Trophoblast cell (in vitro differentiated cells and primary cell): ENCODE results near the gene TAF11.
A peak's percentile ranks its signal among the peaks of the same experiment; 100 is the strongest.

Experiments
- DNase-seq, 2 donors: peaks; one replicate each; pipeline ENCODE4 v3.0.0-alpha.2; 2016
- H2AFZ ChIP-seq: 2 replicates; pipeline ENCODE4 v1.6.1; 2013; ENCODE audit warnings: low read length, moderate library complexity, mild to moderate bottlenecking; ENCODE audit not compliant: insufficient read depth, poor library complexity
- H2AK5ac ChIP-seq: 2 replicates; pipeline ENCODE4 v1.6.1; 2013; ENCODE audit warnings: mild to moderate bottlenecking, low read length
- H2BK120ac ChIP-seq: 2 replicates; pipeline ENCODE4 v1.6.1; 2013; ENCODE audit warnings: low read length, mild to moderate bottlenecking, moderate library complexity; ENCODE audit not compliant: insufficient read depth, poor library complexity
- H2BK12ac ChIP-seq: 2 replicates; pipeline ENCODE4 v1.6.1; 2013; ENCODE audit warnings: mild to moderate bottlenecking, low read length, moderate library complexity
- H2BK5ac ChIP-seq: 2 replicates; pipeline ENCODE4 v1.6.1; 2013; ENCODE audit warnings: low read length, low read depth, moderate library complexity, mild to moderate bottlenecking; ENCODE audit not compliant: poor library complexity
- H3K14ac ChIP-seq: 2 replicates; pipeline ENCODE4 v1.6.1; 2013; ENCODE audit warnings: mild to moderate bottlenecking, low read length
- H3K18ac ChIP-seq: 2 replicates; pipeline ENCODE4 v1.6.1; 2013; ENCODE audit warnings: mild to moderate bottlenecking, low read length
- H3K23ac ChIP-seq: 2 replicates; pipeline ENCODE4 v1.6.1; 2013; ENCODE audit warnings: low read length
- H3K27ac ChIP-seq: 2 replicates; pipeline ENCODE4 v1.5.1; 2013; ENCODE audit warnings: low read depth, mild to moderate bottlenecking, inconsistent platforms, low read length, moderate library complexity
- H3K27me3 ChIP-seq: 2 replicates; pipeline ENCODE4 v1.6.1; 2013; ENCODE audit warnings: inconsistent platforms, mild to moderate bottlenecking, low read length, moderate library complexity; ENCODE audit not compliant: insufficient read depth
- H3K36me3 ChIP-seq, 2 experiments: 1 replicate in 1 of 2; 2 replicates in 1 of 2; pipeline ENCODE4 v1.6.1; 2013; ENCODE audit warnings: low read length in 2 of 2, mild to moderate bottlenecking in 2 of 2, moderate library complexity in 1 of 2; ENCODE audit not compliant: insufficient read depth in 2 of 2, control insufficient read depth in 1 of 2
- H3K4ac ChIP-seq: 2 replicates; pipeline ENCODE4 v1.6.1; 2013; ENCODE audit warnings: low read depth, mild to moderate bottlenecking, low read length, moderate library complexity
- H3K4me1 ChIP-seq, 2 experiments: 1 replicate in 1 of 2; 2 replicates in 1 of 2; pipeline ENCODE4 v1.6.1; 2013; ENCODE audit warnings: low read length in 2 of 2, mild to moderate bottlenecking in 2 of 2, moderate library complexity in 1 of 2; ENCODE audit not compliant: insufficient read depth in 2 of 2, control insufficient read depth in 1 of 2
- H3K4me2 ChIP-seq: 2 replicates; pipeline ENCODE4 v1.6.1; 2013; ENCODE audit warnings: inconsistent platforms, mild to moderate bottlenecking, low read length, moderate library complexity
- H3K4me3 ChIP-seq: 2 replicates; pipeline ENCODE4 v1.5.1; 2013; ENCODE audit warnings: mild to moderate bottlenecking, low read depth, low read length, inconsistent platforms
- H3K79me1 ChIP-seq: one replicate; pipeline ENCODE4 v1.6.1; 2013; ENCODE audit warnings: low read length
- H3K79me2 ChIP-seq: 2 replicates; pipeline ENCODE4 v1.6.1; 2013; ENCODE audit warnings: low read length, mild to moderate bottlenecking; ENCODE audit not compliant: control insufficient read depth, insufficient read depth, poor library complexity
- H3K9ac ChIP-seq: 2 replicates; pipeline ENCODE4 v1.6.1; 2013; ENCODE audit warnings: mild to moderate bottlenecking, low read length
- H3K9me3 ChIP-seq: 2 replicates; pipeline ENCODE4 v1.6.1; 2013; ENCODE audit warnings: low read depth, mild to moderate bottlenecking, control low read depth, inconsistent platforms, low read length; ENCODE audit not compliant: insufficient read depth
- H4K12ac ChIP-seq: 2 replicates; pipeline ENCODE4 v1.6.1; 2013; ENCODE audit warnings: low read depth, mild to moderate bottlenecking, low read length, moderate library complexity
- H4K8ac ChIP-seq: 2 replicates; pipeline ENCODE4 v1.6.1; 2013; ENCODE audit warnings: low read depth, mild to moderate bottlenecking, low read length, moderate library complexity
- H4K91ac ChIP-seq: one replicate; pipeline ENCODE4 v1.6.1; 2013; ENCODE audit warnings: low read depth, mild to moderate bottlenecking, low read length, moderate library complexity
- WGBS: extraction: QIAGEN DNeasy Blood & Tissue Kit; methylation state at CpG from one replicate; pipeline ENCODE4 v1.1.7; 2013; ENCODE audit warnings: missing lambda C conversion rate; ENCODE audit not compliant: insufficient read length, insufficient coverage; ENCODE audit errors: extremely low coverage; 5-methylcytosine and 5-hydroxymethylcytosine counted together

Gene TAF11

GRCh38 chr6:34929241-34929978, 41.6 kb upstream of the TAF11 start:
- no peak overlapping the region for H3K9ac ChIP-seq
- H3K27me3 ChIP-seq, result no peaks in the 10 kb centered on the region
- no peak for DNase-seq
- H3K27ac ChIP-seq, result no peak overlapping the region
- no peak overlapping the region for H2BK120ac ChIP-seq
- no peak overlapping the region for H2BK5ac ChIP-seq
- H2BK12ac ChIP-seq, result no peak overlapping the region
- no peaks in the 10 kb centered on the region for H3K79me1 ChIP-seq
- H2AFZ ChIP-seq, result no peak overlapping the region
- no peaks in the 10 kb centered on the region for H3K79me2 ChIP-seq
- H3K23ac ChIP-seq, result no peak overlapping the region
- H3K4me3 ChIP-seq, result no peak overlapping the region
- no peak overlapping the region for H4K91ac ChIP-seq
- no peak overlapping the region for H3K4ac ChIP-seq
- no CpG with 5 or more reads among the region's 4 CpGs for WGBS
- no peak overlapping the region for H2AK5ac ChIP-seq
- no peaks in the 10 kb centered on the region for H3K9me3 ChIP-seq
- H4K12ac ChIP-seq, result no peak overlapping the region
- H3K36me3 ChIP-seq, result no peaks in the 10 kb centered on the region
- no peak overlapping the region for H4K8ac ChIP-seq
- no peak overlapping the region for H3K14ac ChIP-seq
- H3K18ac ChIP-seq, result no peak overlapping the region
- no peak overlapping the region for H3K4me2 ChIP-seq
- no peaks in the 10 kb centered on the region for H3K4me1 ChIP-seq

- WGBS, result no CpG with 5 or more reads among the region's 1 CpG
- H3K36me3 ChIP-seq, result no peaks in the 10 kb centered on the region
- H3K9ac ChIP-seq, result peak overlapping the region; percentile 66
- no peak overlapping the region for H2AFZ ChIP-seq
- H3K4me1 ChIP-seq, result no peaks in the 10 kb centered on the region
- H3K79me1 ChIP-seq, result no peaks in the 10 kb centered on the region
- H4K8ac ChIP-seq, result no peak overlapping the region
- H2BK12ac ChIP-seq, result no peak overlapping the region
- H3K79me2 ChIP-seq, result no peaks in the 10 kb centered on the region
- H2BK120ac ChIP-seq, result no peak overlapping the region
- no peak overlapping the region for H3K18ac ChIP-seq
- H4K91ac ChIP-seq, result no peak overlapping the region
- no peaks in the 10 kb centered on the region for H3K27me3 ChIP-seq
- H4K12ac ChIP-seq, result no peak overlapping the region
- H2AK5ac ChIP-seq, result no peak overlapping the region
- no peak overlapping the region for H3K4me3 ChIP-seq
- no peak for DNase-seq
- H3K23ac ChIP-seq, result no peak overlapping the region
- H3K14ac ChIP-seq, result no peak overlapping the region
- H3K4ac ChIP-seq, result no peak overlapping the region
- H3K4me2 ChIP-seq, result no peak overlapping the region
- H2BK5ac ChIP-seq, result no peak overlapping the region
- H3K27ac ChIP-seq, result no peak overlapping the region
- H3K9me3 ChIP-seq, result no peaks in the 10 kb centered on the region
Observed at GRCh38 chr6:34928695-34929094, 40.9 kb upstream of the TAF11 start.

- no peak overlapping the region for H2AFZ ChIP-seq
- H4K12ac ChIP-seq, result no peak overlapping the region
- H3K4ac ChIP-seq, result no peak overlapping the region
- no peak for DNase-seq
- no peak overlapping the region for H3K14ac ChIP-seq
- no peak overlapping the region for H2BK5ac ChIP-seq
- H2BK12ac ChIP-seq, result no peak overlapping the region
- H3K9ac ChIP-seq, result no peak overlapping the region
- H3K79me1 ChIP-seq, result no peaks in the 10 kb centered on the region
- no peak overlapping the region for H3K18ac ChIP-seq
- WGBS, result no CpG with 5 or more reads among the region's 3 CpGs
- H3K27ac ChIP-seq, result no peak overlapping the region
- H4K8ac ChIP-seq, result no peak overlapping the region
- H3K4me2 ChIP-seq, result no peak overlapping the region
- H3K23ac ChIP-seq, result no peak overlapping the region
- no peaks in the 10 kb centered on the region for H3K4me1 ChIP-seq
- no peaks in the 10 kb centered on the region for H3K9me3 ChIP-seq
- H2BK120ac ChIP-seq, result no peak overlapping the region
- no peak overlapping the region for H4K91ac ChIP-seq
- H3K79me2 ChIP-seq, result no peaks in the 10 kb centered on the region
- H2AK5ac ChIP-seq, result no peak overlapping the region
- H3K4me3 ChIP-seq, result no peak overlapping the region
- H3K36me3 ChIP-seq, result no peaks in the 10 kb centered on the region
- H3K27me3 ChIP-seq, result no peaks in the 10 kb centered on the region
Observed at GRCh38 chr6:34928220-34928619, 40.4 kb upstream of the TAF11 start.

- Histone ChIP-seq H3K4ac (no peak overlapping the region), H3K79me2 (no peaks in the 10 kb centered on the region), H2BK12ac (no peak overlapping the region), H3K36me3 (no peaks in the 10 kb centered on the region), H4K12ac (no peak overlapping the region), H2AK5ac (no peak overlapping the region), H3K23ac (no peak overlapping the region), H2BK120ac (no peak overlapping the region), H3K14ac (no peak overlapping the region), H3K4me1 (peaks cover 2 to 4% of the 10 kb centered on the region in 2 experiments), H4K91ac (no peak overlapping the region), H4K8ac (no peak overlapping the region), H3K27ac (no peak overlapping the region), H3K18ac (no peak overlapping the region), H3K9ac (no peak overlapping the region), H3K27me3 (no peaks in the 10 kb centered on the region), H3K4me3 (no peak overlapping the region), H2AFZ (no peak overlapping the region), H3K79me1 (no peaks in the 10 kb centered on the region), H3K9me3 (no peaks in the 10 kb centered on the region), H2BK5ac (no peak overlapping the region), H3K4me2 (no peak overlapping the region)
- DNase-seq, result peak; percentile 71 to 89
Observed at GRCh38 chr6:34926655-34927054, 38.8 kb upstream of the TAF11 start.
